OCI-LY7 (cell line): ENCODE results near the gene TRAF4.
"Not testable (repeated sequence)": the region's sequence is repeated elsewhere in the genome, so short reads cannot be mapped to it uniquely, and the experiment has no call there.

Source experiments
- EZH2phosphoT487 ChIP-seq: fragments of 200-600 bp; sonication (generic); IDR thresholded peaks from 2 replicates; pipeline ENCODE4 v1.6.1; 2018; ENCODE audit warnings: low read depth, borderline replicate concordance, mild to moderate bottlenecking, mixed run types, antibody characterized with exemption, low read length, moderate library complexity, mixed read lengths
- TF ChIP-seq, protein P1 (sequence below): fragments of 200-600 bp; sonication (generic); conservative IDR thresholded peaks from 2 replicates; pipeline ENCODE4 v1.5.1; 2014; ENCODE audit warnings: mild to moderate bottlenecking, antibody characterized with exemption, low read length, moderate library complexity, mixed read lengths

DNA sequence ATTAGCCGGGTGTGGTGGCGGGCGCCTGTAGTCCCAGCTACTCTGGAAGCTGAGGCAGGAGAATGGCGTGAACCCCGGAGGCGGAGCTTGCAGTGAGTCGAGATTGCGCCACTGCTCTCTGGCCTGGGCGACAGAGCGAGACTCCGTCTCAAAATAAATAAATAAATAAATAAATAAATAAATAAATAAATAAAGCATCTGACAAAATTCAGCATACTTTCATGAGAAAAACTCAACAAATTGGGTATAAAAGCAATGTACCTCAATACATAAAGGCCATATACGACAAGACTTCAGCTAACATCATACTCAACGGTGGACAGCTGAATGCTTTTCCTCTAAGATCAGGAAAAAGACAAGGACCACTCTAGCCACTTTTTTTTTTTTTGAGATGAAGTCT lies 35.8 kb downstream of the TRAF4 start:
- not testable (repeated sequence) for TF ChIP-seq EZH2phosphoT487
- TF ChIP-seq, protein P1, sequence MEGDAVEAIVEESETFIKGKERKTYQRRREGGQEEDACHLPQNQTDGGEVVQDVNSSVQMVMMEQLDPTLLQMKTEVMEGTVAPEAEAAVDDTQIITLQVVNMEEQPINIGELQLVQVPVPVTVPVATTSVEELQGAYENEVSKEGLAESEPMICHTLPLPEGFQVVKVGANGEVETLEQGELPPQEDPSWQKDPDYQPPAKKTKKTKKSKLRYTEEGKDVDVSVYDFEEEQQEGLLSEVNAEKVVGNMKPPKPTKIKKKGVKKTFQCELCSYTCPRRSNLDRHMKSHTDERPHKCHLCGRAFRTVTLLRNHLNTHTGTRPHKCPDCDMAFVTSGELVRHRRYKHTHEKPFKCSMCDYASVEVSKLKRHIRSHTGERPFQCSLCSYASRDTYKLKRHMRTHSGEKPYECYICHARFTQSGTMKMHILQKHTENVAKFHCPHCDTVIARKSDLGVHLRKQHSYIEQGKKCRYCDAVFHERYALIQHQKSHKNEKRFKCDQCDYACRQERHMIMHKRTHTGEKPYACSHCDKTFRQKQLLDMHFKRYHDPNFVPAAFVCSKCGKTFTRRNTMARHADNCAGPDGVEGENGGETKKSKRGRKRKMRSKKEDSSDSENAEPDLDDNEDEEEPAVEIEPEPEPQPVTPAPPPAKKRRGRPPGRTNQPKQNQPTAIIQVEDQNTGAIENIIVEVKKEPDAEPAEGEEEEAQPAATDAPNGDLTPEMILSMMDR = not testable (repeated sequence)
